ENCODE results near the gene HS3ST3A1.

Gene HS3ST3A1

DNA sequence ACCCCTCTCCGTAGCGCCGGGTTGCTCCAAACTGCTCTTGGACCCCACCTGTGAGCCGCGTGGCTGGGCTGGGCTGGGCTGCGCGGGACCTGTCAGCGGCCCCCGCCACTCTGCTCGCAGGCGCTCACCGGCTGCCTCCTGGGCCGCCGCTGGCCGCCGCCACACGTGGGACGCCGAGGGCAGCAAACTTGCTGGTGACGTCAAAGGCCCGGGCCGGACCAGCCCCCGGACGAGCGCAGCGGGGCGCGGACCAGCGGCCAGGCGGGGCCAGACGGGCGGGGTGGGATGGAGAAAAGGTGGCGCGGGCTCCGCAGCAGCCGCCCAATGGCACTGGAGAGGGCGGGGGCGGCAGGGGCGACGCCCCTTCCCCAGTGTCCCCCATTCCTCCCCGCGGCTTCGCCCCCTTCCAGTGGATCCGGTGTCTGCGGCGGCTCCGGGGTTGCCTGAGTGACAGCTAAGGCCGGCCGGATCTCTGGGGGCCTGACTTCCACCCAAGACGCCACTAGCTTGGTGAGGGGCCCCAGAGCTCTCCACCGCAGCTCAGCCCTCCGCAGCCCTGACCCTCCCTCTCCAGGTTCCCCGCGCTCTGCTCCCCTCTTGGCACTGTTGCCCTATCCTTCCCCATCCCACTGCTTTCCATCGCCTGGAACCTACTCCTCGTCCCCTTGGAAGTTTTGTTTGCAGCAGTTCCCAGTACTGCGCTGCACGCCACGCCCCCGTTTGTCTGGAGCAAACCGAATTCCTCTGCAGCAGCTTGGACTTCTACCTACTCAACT, at the start of gene HS3ST3A1:
TSS of gene HS3ST3A1 (minus strand) at position 154 of the 776 bp plus-strand sequence. CDS start 800 bp downstream, outside the sequence.
- H3K27ac ChIP-seq = peak within 1 kb of the TSS in 13 of 21 experiments; percentile 9 to 70 (median 38)
- peak within 1 kb of the TSS; percentile 34 to 50 (median 39) for H3K4me3 ChIP-seq

DNA sequence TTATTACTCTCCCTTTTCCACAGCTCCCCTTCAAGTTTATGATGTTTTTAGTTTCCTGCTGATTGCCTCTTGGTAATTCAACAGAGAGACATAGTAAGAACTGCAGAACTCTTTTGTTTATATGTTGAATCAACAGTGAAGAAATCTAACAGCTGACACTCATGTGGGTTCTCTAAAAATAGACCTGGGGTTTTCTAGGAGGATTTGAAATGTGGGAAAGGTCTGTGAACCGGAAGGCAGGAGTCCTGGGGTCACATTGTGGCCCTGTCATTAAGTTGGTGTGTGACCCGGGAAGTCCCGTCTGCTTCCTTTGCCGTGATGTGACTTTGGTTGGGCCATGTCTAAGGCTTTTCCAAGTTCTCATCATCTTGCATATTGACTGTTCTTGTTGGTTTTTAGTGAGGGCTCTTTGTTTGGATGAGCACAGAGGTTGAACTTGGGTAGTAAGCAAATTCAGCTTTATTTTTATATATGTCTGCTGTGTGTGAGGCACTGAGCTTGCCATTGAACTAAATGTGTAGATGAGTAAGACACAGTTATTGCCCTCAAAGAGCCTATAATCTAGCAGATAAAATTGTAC, 48.5 kb upstream of the HS3ST3A1 start:
- Histone ChIP-seq H3K27ac (no peak overlapping the region), H3K4me3 (no peak overlapping the region)

DNA sequence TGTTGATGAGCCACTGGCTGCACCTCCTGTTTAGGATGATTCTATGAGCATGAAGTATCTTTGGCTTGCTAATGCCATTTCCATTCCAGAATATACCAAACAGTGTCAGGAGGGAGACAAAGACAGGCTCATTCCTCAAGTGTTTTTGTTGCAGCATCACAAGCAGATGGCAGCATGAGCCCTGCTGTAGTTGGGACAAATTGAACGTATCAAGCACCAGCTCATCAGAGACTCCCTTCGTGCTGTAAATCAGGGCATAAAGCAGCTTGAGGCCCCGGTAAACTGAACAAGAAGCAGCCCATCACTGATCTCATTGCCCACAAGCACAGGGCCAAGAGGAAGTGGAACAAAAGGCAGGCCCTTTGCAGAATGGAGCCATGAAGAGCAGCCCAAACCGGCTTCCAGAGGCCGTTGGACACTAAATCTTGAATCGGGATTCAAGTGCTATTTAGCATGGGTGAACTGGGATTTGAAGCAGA, 45.9 kb upstream of the HS3ST3A1 start:
- no peak overlapping the region for H3K27ac ChIP-seq
- no peak overlapping the region for H3K4me3 ChIP-seq

DNA sequence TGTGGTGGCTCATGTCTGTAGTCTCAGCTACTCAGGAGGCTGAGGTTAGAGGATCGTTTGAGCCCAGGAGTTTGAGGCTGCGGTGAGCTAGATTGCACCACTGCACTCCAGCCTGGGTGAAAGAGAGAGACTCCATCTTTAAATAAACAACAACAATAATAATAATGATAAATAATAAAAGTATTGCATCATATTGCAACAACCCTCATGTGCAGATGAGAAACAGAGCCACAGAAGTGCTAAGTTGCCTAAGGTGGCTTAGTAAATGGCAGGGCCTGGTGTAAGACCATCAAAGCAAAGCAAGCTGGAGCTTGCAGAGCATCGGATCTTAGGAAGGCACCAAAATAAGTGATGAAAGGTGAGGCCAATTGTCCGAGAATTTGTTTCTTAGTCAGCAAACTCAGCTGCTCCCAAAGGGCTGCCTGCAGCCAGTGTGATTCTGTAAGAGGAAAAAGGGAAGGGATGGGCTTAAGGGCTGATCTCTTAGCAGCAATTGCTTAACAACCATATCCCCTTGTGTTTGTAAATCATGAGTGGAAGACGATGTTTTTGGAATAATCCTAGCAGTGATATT, 45.3 kb upstream of the HS3ST3A1 start:
- Histone ChIP-seq H3K4me3 (no peak overlapping the region), H3K27ac (no peak overlapping the region)

DNA sequence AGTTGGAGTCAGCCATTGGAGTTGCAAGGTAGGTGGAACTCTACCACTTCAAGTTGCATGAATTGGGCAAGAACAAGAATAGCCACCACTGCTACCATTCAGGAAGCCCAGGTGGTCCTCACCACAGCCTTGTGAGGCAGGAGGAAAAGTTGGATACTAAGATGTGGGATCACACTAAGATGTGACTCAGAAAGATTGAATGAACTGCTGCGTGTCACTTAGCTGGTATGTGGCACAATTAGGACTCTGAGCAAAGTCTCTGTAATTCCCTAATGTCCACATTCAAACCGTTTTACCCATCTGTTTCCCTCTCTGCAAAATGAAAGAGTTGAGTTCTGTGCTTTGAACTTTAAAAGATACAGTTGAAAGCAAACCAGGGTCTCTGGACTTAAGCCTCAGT, 44.7 kb upstream of the HS3ST3A1 start:
- Histone ChIP-seq H3K4me3 (no peak overlapping the region), H3K27ac (no peak overlapping the region)

DNA sequence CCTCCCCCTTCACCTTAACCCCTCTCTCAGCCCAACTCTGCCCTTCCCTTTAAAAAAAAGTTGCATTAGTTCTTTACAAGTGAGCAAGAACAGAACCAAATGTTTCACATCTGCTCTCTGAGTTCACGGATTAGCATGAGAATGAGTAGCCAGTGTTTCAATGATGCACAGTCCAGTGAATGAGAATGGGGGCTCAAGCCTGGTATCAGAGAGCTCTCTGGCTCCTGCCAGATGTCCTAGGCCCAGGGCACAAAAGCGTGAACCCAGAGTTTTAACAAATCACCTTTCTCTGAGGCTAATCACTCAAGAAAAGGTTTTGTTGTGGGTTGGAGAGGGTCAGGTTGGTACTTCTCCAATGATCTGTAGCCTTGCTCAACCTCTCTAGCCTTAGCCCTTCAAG, 41.5 kb upstream of the HS3ST3A1 start:
- no peak overlapping the region for H3K27ac ChIP-seq
- H3K4me3 ChIP-seq = no peak overlapping the region

DNA sequence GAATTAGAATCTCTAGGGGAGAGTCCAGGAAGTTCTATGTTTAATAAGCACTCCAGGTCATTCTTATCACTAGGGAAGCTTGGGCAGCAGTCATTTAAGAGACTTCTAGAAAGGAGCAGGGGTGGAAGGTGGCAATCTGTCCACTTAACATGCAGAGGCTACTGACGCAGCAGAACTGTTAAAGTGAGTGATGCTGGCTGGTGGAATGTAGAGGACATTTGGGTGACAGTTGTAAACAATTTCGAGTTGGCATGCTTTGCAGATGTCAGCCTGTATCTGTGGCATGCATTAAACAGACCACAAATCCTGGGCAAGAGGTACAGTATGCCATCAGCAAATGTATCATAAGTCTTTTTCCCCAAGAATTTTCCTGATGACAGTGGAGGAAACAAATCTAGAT, 40.5 kb upstream of the HS3ST3A1 start:
- Histone ChIP-seq H3K27ac (no peak overlapping the region), H3K4me3 (no peak overlapping the region)

DNA sequence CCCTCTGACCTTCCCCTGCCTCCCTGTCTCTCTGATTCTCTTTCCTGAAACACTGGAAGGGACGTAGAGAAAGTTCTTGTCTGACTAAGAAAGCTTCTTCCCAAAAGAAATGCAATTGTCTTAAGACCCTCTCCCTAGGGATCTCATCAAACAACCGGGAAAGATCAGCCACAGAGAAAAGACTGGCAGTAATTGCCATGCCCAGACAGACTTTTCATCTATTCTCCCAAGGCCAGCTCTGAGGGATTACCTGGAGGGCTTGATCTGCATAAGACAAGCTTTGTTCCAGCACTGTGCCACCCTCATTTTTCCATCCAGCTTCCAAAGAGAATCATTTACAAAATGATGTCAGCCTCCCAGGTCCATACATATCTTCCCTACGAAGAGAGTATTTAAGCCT, 38.8 kb upstream of the HS3ST3A1 start:
- H3K4me3 ChIP-seq = no peak overlapping the region
- no peak overlapping the region for H3K27ac ChIP-seq

DNA sequence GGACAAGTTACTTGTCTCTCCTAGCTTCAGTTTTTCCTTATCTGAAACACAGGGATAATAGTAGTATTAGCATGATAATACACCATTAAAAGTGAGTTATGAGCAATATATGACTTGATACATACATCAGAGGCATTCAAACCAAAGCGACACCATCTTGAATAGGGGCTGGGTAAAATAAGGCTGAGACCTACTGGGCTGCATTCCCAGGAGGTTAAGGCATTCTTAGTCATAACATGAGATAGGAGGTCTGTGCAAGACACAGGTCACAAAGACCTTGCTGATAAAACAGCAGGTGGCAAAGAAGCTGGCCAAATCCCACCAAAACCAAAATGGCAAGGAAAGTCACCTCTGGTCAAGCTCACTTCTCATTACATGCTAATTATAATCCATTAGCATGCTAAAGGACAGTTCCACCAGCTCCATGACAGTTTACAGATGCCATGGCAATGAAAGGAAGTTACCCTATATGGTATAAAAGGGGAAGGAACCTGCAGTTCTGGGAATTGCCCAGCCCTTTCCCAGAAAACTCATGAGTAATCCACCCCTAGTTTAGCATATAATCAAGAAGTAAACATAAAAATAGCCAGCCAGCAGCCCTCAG, 37.2 kb upstream of the HS3ST3A1 start:
- Histone ChIP-seq H3K4me3 (no peak overlapping the region), H3K27ac (no peak overlapping the region)

DNA sequence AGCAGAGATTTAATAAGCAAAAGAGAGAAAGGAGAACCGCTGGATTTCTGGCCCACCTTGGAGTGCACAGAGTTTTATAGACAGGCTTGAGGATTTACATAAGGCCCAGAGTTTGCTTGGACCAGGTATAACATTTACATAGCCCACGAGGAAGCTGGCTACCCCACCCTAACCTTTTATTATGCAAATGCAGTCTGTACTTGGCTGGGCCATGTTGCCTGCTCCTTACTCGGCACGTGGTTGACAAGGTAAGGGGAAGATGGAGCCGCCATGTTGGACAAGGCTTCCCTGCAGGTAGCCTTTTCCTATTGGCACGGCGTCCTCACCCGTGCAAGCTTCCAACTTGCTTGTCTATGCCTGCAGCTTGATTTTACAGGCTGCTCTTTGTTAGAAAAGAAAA, 35.2 kb upstream of the HS3ST3A1 start:
- Histone ChIP-seq H3K27ac (no peak overlapping the region), H3K4me3 (no peak overlapping the region)

DNA sequence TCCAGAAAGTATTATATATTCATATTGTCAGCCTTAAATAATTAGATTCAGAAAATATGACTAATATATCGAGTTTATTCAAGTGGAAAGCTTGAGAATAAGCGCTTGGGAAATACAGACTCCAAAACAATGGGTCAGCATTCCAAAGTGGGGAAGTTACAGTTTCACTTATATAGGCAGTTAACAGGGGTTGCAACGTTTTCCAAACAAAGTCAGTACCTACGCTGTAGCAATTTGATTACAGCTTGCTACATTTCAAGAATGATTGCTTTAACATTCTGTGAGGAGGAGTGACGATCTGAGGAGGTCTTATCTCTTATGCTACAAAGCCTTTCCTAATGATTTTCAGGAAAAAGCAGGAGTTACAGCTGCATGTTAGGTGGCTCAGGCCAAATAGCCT, 34.2 kb upstream of the HS3ST3A1 start:
- Histone ChIP-seq H3K27ac (no peak overlapping the region), H3K4me3 (no peak overlapping the region)

DNA sequence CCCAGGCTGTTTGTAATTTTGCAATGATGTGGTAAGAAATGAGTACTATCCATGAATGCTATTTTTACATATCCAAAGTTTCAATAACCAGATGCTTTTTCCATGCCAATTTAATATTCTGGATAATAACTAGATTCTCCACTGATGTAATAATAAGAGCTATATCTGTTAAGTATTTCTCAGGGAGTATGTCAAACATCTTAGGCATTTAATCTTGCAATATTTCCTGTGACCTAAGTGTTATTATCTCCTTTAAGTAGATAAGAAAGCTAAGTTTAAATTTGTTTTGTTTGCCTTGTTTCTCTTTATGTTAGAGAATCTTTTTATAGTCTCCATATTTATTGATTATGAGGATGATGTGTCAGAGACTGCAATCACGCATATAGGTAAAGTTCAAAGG, 32.3 kb upstream of the HS3ST3A1 start:
- Histone ChIP-seq H3K27ac (peak overlapping the region in 1 of 21 experiments; percentile 1), H3K4me3 (no peak overlapping the region)

DNA sequence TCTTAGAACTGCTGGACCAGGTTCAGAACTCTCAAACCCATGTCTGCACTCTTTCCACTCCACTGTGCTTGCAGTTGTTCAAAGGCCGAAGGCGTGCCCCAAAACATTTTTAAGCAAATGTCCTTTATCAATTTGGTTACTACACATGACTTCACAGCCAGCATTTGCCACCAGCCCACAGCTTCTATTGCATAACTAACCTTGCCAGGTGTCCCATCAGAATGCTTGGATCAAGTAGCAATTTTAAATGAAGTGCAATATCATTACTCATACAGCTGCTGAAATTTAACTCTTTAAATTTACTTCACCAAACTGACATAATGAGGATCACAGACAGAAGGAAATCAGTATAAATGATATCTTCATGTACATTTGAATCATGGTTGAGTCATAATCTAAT, 29.8 kb upstream of the HS3ST3A1 start:
- H3K4me3 ChIP-seq = no peak overlapping the region
- no peak overlapping the region for H3K27ac ChIP-seq

DNA sequence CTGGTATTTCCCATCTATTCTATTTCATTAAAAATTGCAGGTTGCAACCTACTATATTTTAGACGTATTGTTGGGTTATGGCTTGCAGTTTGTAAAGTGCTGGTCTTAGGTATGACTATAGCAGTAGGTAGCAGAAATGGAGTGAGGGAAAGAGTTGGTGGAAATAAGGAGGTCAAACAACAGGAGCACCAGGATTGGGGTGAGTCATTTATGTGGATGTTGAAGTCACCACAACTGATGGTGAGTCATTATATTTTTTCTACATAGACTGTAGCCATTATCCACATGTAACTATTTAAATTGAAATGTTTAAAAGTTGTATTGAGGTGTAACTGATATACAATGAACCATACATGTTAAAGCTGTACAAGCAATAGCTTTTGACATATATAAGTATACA, 25.0 kb upstream of the HS3ST3A1 start:
- Histone ChIP-seq H3K4me3 (no peak overlapping the region), H3K27ac (no peak overlapping the region)

DNA sequence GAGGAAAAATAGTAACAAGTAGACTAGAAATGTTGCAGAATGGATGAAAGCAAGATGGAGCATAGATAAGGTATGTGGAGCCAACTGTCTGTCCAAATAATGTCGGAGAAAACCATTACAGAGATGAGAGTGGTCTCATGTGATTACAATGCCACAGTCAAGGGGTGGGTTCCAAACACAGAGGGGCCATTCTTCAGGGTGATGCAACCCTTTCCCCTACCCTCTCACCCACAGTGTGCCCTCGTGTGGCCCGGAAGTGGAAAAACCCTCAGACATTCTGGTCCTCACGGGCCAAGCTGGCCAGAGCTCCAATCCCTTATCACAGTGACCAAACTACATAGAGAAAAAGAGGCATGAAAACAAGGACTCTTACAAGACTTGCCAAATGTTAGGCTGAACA, 17.7 kb upstream of the HS3ST3A1 start:
- Histone ChIP-seq H3K4me3 (no peak overlapping the region), H3K27ac (no peak overlapping the region)

DNA sequence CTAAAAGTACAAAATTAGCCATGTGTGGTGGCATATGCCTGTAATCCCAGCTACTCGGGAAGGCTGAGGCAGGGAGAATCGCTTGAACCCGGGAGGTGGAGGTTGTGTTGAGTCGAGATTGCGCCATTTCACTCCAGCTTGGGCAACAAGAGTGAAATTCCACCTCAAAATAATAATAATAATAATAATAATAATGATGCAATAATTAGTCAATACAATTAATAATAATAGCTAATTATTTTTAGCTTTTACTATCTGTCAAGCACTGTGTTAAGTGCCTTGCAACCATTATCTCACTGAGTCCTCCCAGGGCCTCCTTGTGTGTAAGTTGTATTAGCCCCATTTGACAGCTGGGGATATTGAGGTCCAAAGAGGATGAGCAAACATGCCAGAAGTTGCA, 14.3 kb upstream of the HS3ST3A1 start:
- no peak overlapping the region for H3K4me3 ChIP-seq
- no peak overlapping the region for H3K27ac ChIP-seq

DNA sequence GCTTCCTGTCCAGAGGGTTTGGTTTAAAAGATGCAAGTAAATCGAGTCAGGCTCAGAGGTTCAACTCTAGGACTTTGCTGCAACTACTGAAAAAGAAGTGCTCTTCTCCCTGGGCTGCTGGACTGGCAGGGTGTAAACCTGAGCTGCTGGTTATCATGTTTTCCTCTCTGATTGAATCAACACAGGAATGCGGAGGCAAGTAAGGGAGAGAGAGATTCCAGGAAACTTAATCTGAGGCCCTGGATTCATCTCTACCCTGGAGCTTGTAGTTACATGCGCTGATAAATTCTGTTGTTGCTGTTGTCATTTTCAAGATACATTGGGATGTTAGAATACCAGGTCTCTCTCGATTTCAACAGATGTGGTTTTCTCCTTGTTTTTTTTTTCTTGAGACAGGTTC, 8.2 kb upstream of the HS3ST3A1 start:
- no peak overlapping the region for H3K4me3 ChIP-seq
- H3K27ac ChIP-seq = no peak overlapping the region

DNA sequence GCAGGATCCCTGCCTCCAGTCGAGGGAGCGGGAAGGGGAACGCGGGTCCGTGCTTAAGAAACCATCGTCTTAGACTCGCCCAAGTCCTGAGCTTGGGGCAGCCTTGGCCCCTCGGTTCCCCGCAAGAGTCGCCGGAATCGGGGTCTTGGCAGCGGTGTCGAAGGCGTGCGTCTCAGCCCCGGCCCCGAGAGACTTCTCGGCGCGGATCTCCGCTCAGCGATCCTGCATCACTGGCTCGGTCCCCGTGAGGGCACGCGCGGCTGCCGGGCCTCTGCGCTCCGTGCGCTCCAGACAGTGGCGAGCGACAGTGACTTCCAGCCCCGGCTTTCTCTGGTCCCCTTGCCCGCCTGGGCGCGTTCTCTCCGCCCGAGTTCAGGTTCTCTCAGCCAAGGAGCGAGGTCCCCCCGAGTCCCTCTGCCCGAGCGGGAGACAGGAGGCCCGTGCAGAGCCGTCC, 380 bp downstream of the HS3ST3A1 start:
- H3K27ac ChIP-seq = peak overlapping the region in 13 of 21 experiments; percentile 9 to 70 (median 38)
- peak overlapping the region; percentile 34 to 50 (median 39) for H3K4me3 ChIP-seq

DNA sequence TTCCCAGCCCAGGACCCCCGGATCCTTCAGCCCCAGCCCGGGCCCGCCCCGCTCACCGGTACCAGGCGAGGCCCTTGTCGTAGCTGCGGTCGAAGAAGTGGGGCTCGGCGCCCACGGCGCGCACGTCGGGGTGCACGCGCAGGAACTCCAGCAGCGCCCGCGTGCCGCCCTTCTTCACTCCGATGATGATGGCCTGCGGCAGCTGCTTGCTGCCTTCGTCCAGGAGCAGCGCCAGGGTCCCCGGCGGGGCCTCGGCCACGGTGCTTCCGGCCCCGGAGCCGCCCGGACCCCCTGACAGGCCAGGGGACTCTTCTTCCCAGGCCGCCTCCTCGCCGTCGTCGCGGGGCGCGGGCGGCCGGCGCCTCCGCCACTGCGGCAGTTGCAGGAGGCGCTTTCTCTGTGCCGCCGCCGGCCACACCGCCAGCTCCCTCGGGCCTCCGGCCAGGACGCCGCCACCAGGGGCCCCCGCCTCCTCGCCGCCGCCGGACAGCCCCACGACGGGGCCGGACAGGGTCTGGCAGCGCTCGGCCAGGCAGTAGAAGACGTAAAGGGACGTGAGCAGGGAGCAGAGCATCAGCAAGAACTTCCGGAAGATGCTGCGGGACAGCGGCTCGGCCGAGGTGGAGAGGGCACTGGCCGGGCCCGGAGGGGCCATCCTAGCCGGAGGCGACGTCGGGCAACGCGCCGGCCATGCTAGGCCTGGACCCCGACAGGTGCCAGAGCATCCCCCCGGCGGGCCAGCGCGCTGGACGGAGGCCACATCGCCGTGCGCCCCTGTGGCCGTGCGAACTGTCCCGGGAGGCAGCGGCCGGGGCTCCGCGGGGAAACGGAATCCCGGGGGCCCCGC, 1.0 kb downstream of the HS3ST3A1 start:
- peak overlapping the region; percentile 34 to 50 (median 39) for H3K4me3 ChIP-seq
- peak overlapping the region in 11 of 21 experiments; percentile 9 to 70 (median 38) for H3K27ac ChIP-seq

DNA sequence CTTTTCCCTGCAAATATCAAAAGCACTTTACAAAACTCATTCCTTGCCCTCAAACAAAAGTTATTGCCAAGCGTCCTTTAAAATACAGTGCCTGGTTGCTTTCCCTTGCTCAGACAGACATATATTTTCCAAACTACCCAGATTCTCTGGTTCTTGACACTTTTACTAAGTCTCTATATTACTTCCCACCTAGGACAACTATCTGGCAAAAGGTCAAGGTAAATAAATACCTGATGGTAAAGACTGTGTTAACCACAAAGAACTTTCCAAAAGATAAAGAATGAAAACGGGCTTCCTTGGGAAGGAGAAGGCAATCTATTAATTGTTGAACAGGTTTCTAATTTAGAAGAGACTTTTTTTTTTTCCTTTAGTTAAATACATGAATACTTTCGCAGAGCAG, 1.9 kb downstream of the HS3ST3A1 start:
- Histone ChIP-seq H3K27ac (no peak overlapping the region), H3K4me3 (peak overlapping the region in 2 of 7 experiments; percentile 34 to 37)

All from skin epidermis (tissue), 12 donors.